GM12865 (cell line): ENCODE results near the gene PRAC2.

ENCODE experiments used
- DNase-seq: peaks from one replicate; pipeline ENCODE4 v3.0.0; 2010; ENCODE audit warnings: low read depth
- H3K4me3 ChIP-seq: 2 replicates; pipeline ENCODE4 v1.5.1; 2011; ENCODE audit warnings: mild to moderate bottlenecking, low read depth, low read length, control low read depth
- TF ChIP-seq, protein P1 (sequence below): IDR thresholded peaks from 2 replicates; pipeline ENCODE4 v1.5.1; 2011; ENCODE audit warnings: low read length, control low read depth, low read depth, inconsistent platforms; ENCODE audit not compliant: insufficient read depth; ENCODE audit errors: missing control alignments

PRAC2 gene

DNA sequence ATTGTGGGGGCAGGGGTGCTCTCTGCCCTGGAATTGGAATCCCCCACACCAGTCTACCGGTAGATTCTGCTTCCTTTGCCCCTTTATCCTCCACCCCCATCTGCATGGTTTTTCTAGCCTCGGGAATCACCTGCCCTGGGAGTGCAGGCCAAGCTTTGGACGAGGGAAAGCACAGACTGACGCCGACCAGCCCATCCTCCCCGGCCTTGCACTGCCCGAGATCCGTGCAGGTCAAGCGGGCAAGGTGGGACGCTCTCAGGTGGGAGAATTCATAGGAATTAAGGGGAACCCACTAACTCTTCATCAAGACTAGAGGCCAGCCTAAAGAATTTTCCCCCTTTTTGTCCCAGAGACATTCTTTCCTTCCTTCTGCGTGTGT lies 15.4 kb downstream of the PRAC2 start:
- no peak for DNase-seq
- TF ChIP-seq, protein P1, sequence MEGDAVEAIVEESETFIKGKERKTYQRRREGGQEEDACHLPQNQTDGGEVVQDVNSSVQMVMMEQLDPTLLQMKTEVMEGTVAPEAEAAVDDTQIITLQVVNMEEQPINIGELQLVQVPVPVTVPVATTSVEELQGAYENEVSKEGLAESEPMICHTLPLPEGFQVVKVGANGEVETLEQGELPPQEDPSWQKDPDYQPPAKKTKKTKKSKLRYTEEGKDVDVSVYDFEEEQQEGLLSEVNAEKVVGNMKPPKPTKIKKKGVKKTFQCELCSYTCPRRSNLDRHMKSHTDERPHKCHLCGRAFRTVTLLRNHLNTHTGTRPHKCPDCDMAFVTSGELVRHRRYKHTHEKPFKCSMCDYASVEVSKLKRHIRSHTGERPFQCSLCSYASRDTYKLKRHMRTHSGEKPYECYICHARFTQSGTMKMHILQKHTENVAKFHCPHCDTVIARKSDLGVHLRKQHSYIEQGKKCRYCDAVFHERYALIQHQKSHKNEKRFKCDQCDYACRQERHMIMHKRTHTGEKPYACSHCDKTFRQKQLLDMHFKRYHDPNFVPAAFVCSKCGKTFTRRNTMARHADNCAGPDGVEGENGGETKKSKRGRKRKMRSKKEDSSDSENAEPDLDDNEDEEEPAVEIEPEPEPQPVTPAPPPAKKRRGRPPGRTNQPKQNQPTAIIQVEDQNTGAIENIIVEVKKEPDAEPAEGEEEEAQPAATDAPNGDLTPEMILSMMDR: no peak
- H3K4me3 ChIP-seq: no peak overlapping the region

DNA sequence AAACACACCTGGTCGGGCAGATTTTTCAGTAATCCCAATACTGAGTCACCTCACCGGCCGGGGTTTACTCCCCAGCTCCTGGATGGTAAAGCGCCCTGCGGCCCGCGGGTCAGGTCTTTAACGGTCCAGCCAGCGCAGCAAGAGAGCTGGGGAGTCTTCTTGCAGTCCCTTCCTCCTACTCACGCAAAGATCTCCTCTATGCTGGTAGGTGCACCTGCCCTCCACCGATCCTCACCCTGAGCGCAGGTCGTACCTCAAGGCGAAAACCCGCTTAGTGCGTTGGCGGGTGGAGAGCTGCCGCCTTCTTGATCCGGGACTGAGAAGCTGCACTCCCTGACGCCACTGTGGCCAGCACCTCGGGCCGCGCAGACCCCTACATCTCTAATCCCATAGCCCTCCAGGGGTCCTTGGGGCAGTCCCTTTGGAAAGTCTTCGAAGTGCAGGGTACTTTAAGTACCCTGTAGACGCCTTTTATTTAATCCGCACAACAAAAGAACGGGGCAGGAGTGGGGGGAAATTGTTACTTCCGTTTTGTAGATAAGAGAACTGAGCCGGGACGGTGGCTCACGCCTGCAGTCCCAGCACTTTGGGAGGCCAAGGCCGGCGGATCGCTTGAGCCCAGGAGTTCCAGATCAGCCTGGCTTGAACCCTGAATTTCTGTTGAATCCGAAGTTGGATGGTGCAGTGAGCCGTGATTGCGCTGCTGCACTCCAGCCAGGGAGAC lies 16.0 kb downstream of the PRAC2 start:
- TF ChIP-seq, protein P1: no peak
- DNase-seq: no peak
- H3K4me3 ChIP-seq: no peak overlapping the region

DNA sequence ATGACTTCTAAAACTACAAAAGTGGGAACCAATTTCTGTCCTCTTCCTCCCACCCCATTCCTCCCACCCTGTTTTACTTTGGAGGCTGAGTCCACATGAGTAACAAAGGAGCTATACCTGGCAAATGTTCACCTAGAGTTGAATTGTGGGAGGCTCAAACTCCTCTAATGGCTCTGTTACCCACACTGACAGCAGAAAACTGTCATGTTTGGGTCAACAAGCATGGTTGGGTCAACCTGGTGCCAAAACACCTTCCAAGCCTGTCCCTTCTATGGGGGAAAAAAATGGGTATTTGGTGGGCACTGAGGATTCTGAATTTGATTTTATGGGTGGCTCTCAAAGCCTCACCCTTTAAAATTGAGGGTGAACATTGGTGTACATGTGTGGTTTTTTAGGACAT lies 17.6 kb downstream of the PRAC2 start:
- TF ChIP-seq, protein P1: no peak
- no peak for DNase-seq

DNA sequence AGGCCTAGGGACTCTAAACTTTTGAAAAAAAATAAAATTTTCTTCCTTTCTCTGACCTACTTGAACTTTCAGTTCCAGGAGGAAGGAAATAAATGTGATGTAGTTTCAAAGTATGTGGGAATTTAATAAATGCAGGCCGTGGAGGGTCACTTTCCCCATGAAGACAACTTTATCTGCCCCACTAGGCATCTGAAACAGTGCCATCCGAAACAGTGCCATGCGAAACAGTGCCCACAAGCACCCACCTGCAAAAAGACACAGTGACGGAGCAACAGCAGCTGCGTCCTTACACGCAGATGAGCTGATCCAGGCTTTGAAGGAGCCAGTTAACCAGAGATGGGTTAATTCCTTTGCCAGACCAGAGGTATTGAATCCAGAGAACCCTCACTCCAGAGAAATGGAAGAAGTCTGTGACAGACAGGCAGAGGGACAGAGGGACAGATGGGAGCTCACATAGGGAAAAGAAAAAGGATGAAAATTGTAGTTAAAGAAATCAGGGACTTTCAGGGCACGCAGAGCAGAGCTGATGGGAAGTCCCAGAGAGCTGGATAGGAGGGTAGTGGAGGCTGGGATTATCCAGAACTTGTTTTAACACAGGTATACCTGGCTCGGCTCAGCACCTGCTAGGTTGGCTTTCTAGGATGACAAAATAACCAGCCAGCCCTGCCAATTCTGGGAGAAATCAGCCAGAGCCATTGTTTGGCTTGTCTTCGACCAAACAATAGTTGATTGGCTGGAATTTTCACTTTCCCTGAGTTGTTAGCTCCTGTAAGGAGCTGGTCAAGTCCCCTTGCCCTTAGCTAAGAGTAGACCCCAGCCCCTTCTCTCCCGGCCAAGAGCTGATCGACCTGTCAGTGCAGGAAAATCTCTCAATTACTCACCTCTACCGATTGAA lies 22.6 kb downstream of the PRAC2 start:
- H3K4me3 ChIP-seq: no peak overlapping the region
- TF ChIP-seq, protein P1: no peak
- no peak for DNase-seq

More for the DNA sequence above, 17.6 kb downstream of the PRAC2 start:
- no peak overlapping the region for H3K4me3 ChIP-seq

DNA sequence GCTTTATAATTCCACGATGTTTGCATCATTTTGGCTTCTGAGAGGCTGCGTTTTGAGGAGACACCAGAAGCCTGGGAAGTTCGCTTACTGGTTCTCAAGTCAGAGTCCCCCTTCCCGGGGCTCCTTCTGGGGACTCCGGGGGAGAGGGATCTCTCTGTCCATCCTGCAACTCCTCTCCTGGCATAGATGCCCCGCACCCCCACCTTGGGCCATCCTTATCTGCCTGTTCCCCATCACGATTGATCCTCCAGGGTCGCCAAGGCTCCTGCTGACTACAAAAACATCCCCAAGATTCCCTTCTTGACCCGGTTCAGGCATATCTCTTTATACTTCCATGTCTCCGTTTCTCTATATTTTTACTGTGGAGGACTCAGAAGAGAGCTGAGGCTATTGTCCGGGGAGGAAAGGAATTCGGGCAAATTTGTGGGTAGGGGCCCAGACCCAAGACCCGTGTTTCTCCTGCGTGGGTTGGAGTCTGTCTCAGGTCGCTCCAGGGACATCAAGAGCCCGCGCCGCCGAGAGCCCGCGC lies 24.0 kb downstream of the PRAC2 start:
- no peak overlapping the region for H3K4me3 ChIP-seq

More for the DNA sequence above, 24.0 kb downstream of the PRAC2 start:
- TF ChIP-seq, protein P1: no peak
- no peak for DNase-seq
